Endodermal cell (in vitro differentiated cells): ENCODE data around the gene NTRK3. TPM values are rescaled to one million over a fixed set of nuclear protein-coding genes. Genes with fewer than 3 reads are reported as not detected.

Source experiments
- DNase-seq: peaks from one replicate; pipeline ENCODE4 v3.0.0-alpha.2; 2017
- H3K27ac ChIP-seq: 2 replicates; pipeline ENCODE4 v1.5.1; 2013; ENCODE audit warnings: mild to moderate bottlenecking, low read depth, low read length, moderate library complexity
- H3K27me3 ChIP-seq: 2 replicates; pipeline ENCODE4 v1.6.1; 2013; ENCODE audit warnings: mild to moderate bottlenecking, low read length, moderate library complexity; ENCODE audit not compliant: insufficient read depth, control insufficient read depth, poor library complexity, severe bottlenecking
- H3K36me3 ChIP-seq: 2 replicates; pipeline ENCODE4 v1.7.0; 2013; ENCODE audit warnings: mild to moderate bottlenecking, low read length, moderate library complexity; ENCODE audit not compliant: control insufficient read depth, insufficient read depth
- H3K4me1 ChIP-seq: one replicate; pipeline ENCODE4 v1.7.0; 2013; ENCODE audit warnings: low read length; ENCODE audit not compliant: control insufficient read depth, insufficient read depth
- H3K4me3 ChIP-seq: 2 replicates; pipeline ENCODE4 v1.5.1; 2013; ENCODE audit warnings: mild to moderate bottlenecking, low read length, moderate library complexity
- H3K9ac ChIP-seq: 2 replicates; pipeline ENCODE4 v1.6.1; 2013; ENCODE audit warnings: mild to moderate bottlenecking, low read length, moderate library complexity; ENCODE audit not compliant: poor library complexity, severe bottlenecking; ENCODE audit errors: extremely low read depth
- H3K9me3 ChIP-seq: 2 replicates; pipeline ENCODE4 v1.6.1; 2013; ENCODE audit warnings: mild to moderate bottlenecking, low read length, moderate library complexity; ENCODE audit not compliant: control insufficient read depth
- H3K27ac Mint-ChIP-seq: 2 replicates; pipeline ENCODE4 v1.8.0; 2020; ENCODE audit warnings: mixed read lengths
- H3K27me3 Mint-ChIP-seq: 2 replicates; pipeline ENCODE4 v1.8.0; 2021; ENCODE audit warnings: mild to moderate bottlenecking, mixed read lengths; ENCODE audit not compliant: insufficient read depth
- H3K36me3 Mint-ChIP-seq: 2 replicates; pipeline ENCODE4 v1.8.0; 2020; ENCODE audit warnings: low read depth, mixed read lengths
- H3K4me1 Mint-ChIP-seq: 2 replicates; pipeline ENCODE4 v1.8.0; 2020; ENCODE audit warnings: mixed read lengths
- H3K4me3 Mint-ChIP-seq: 2 replicates; pipeline ENCODE4 v1.8.0; 2020; ENCODE audit warnings: mild to moderate bottlenecking, moderate library complexity, mixed read lengths
- H3K9me3 Mint-ChIP-seq: 2 replicates; pipeline ENCODE4 v1.8.0; 2020; ENCODE audit warnings: mild to moderate bottlenecking, mixed read lengths
- CTCF ChIP-seq: fragments of 200-600 bp; sonication (generic); conservative IDR thresholded peaks from 2 replicates; pipeline ENCODE4 v1.5.0; 2021; ENCODE audit warnings: antibody characterized with exemption, mild to moderate bottlenecking
- WGBS, 2 experiments: methylation state at CpG; one replicate each; pipeline versions ENCODE4 v1.1.5 to v1.1.7; 2013; ENCODE audit warnings: missing lambda C conversion rate in 2 of 2, mixed read lengths in 1 of 2; ENCODE audit not compliant: insufficient coverage in 1 of 2, insufficient read length in 1 of 2; 5-methylcytosine and 5-hydroxymethylcytosine counted together
- total RNA-seq, 2 donors: library from RNA; stranded (reverse); fragmentation: NEBNext Ultra II Directional in 1 of 2; extraction: Animal tissue kit (Norgen Biotek cat#: 25700) in 1 of 2; gene quantifications; 2 replicates in 1 of 2; 3 replicates in 1 of 2; pipeline ENCODE4 v1.2.1, GENCODE V29; 2021

The NTRK3 gene
- total RNA-seq, 2 donors from 2014 or later, result 0.11 to 0.86 TPM

DNA sequence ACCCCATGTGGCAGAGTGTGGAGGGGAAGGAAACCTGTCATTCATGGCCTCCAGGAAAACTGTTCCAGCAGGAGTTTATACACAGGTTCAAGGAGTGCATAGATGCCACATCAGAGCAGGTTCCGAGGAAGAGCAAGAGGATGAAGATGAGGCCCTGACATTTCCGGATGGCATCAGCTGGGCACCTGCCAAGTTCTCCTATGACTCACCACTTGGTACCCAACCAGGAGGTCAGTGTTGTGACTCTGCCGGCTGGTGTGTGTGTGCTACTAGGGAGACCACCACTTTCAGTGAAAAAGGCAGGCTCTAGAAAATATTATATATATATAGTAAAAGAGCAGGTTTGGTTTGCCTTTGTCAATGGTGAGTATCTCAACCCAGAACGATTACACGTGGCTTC lies 69.3 kb downstream of the NTRK3 start:
- H3K4me3 ChIP-seq, result no peak overlapping the region
- no peak overlapping the region for H3K27ac ChIP-seq
- Mint-ChIP-seq H3K4me3 (no peak overlapping the region), H3K9me3 (no peaks in the 10 kb centered on the region), H3K27ac (no peak overlapping the region), H3K27me3 (peaks cover 17% of the 10 kb centered on the region), H3K36me3 (no peaks in the 10 kb centered on the region), H3K4me1 (no peaks in the 10 kb centered on the region)
- no peak for TF ChIP-seq CTCF
- no peaks in the 10 kb centered on the region for H3K9me3 ChIP-seq
- H3K9ac ChIP-seq, result no peak overlapping the region
- no peak for DNase-seq
- 93 to 100% methylated on average over 4 of the region's 5 CpGs for WGBS, 2 experiments
- H3K27me3 ChIP-seq, result peaks cover 12% of the 10 kb centered on the region
- no peaks in the 10 kb centered on the region for H3K36me3 ChIP-seq
- H3K4me1 ChIP-seq, result no peaks in the 10 kb centered on the region

DNA sequence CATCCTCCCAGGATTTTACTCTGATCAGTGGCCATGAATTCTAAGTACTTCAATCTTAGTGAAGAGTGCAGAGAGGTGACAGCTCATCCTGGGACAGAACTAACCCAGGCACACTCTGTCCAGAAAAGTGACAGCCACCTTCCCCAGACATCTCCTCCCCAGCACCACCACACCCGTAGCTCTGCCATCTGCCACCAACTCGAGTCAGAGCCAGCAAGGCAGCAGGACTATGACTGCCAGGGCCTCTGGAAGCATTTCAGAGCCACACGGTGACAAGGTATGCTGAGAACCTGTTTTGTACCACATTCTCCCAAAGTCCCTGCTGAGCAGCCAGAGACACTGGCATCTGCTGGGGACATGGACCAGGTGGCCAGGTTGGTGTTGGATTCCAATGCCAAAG lies 71.0 kb downstream of the NTRK3 start:
- no peak for TF ChIP-seq CTCF
- H3K36me3 ChIP-seq, result no peaks in the 10 kb centered on the region
- H3K9ac ChIP-seq, result no peak overlapping the region
- Mint-ChIP-seq H3K36me3 (no peaks in the 10 kb centered on the region), H3K4me1 (no peaks in the 10 kb centered on the region), H3K27ac (no peak overlapping the region), H3K9me3 (no peaks in the 10 kb centered on the region), H3K4me3 (no peak overlapping the region), H3K27me3 (peaks cover 17% of the 10 kb centered on the region)
- no peaks in the 10 kb centered on the region for H3K9me3 ChIP-seq
- no peaks in the 10 kb centered on the region for H3K4me1 ChIP-seq
- WGBS, 2 experiments, result 81% methylated on average over 3 of the region's 3 CpGs; no CpG with 5 or more reads in 1 of the 2 experiments
- H3K27me3 ChIP-seq, result peaks cover 12% of the 10 kb centered on the region
- DNase-seq, result no peak
- H3K4me3 ChIP-seq, result no peak overlapping the region
- no peak overlapping the region for H3K27ac ChIP-seq

DNA sequence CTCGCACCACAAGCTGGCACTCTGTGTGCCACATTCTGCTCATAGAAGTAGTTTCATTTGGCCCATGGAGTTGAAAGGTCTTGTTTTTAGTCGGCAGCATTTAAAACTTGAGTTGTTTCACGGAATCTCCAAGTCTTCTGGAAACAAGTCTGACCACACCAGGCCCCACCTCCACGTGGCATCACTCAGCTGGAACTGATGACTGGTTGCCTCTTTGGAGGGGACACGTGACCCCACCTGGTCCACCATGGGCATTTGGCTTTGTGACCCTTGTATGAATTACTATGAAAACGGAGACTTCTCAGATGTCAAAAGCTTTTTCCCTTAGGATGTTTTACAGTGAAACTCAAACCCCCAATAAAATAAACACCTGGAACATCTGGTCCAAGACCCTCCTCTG lies 74.9 kb downstream of the NTRK3 start:
- H3K9me3 Mint-ChIP-seq, result no peaks in the 10 kb centered on the region
- no peaks in the 10 kb centered on the region for H3K4me1 ChIP-seq
- 77 to 88% methylated on average over 4 to 6 of the region's 6 CpGs for WGBS, 2 experiments
- no peaks in the 10 kb centered on the region for H3K36me3 ChIP-seq
- H3K27ac ChIP-seq, result no peak overlapping the region
- H3K36me3 Mint-ChIP-seq, result no peaks in the 10 kb centered on the region
- H3K27me3 ChIP-seq, result peaks cover 25% of the 10 kb centered on the region
- H3K27me3 Mint-ChIP-seq, result peaks cover 19% of the 10 kb centered on the region
- no peaks in the 10 kb centered on the region for H3K4me1 Mint-ChIP-seq
- no peak for TF ChIP-seq CTCF
- no peak overlapping the region for H3K27ac Mint-ChIP-seq
- no peak for DNase-seq
- no peaks in the 10 kb centered on the region for H3K9me3 ChIP-seq
- no peak overlapping the region for H3K9ac ChIP-seq
- no peak overlapping the region for H3K4me3 Mint-ChIP-seq
- H3K4me3 ChIP-seq, result no peak overlapping the region
